Activated CD4-positive, alpha-beta memory T cell treated with anti-CD3 and anti-CD28 coated beads for 36 hours (primary cell): ENCODE measurements around the gene CALM3. TPM values are rescaled to one million over a fixed set of nuclear protein-coding genes. Genes with fewer than 3 reads are reported as not detected.
A peak's percentile ranks its signal among the peaks of the same experiment; 100 is the strongest.

ENCODE experiments used
- CTCF ChIA-PET: fragments of 350-600 bp; sonication (Branson Sonifier 250); formaldehyde crosslinking; loops from one replicate; lab custom pipeline; 2021; ENCODE audit warnings: antibody characterized with exemption, inconsistent platforms; lab: Charles Lee
- POLR2A ChIA-PET: fragments of 350-600 bp; sonication (Branson Sonifier 250); formaldehyde crosslinking; loops from one replicate; lab custom pipeline; 2021; ENCODE audit warnings: antibody characterized with exemption; lab: Charles Lee
- DNase-seq: peaks from one replicate; pipeline ENCODE4 v3.0.0-alpha.2; 2020
- H3K27ac Mint-ChIP-seq: one replicate; pipeline ENCODE4 v1.8.0; 2021; ENCODE audit warnings: mixed read lengths
- H3K27me3 Mint-ChIP-seq: one replicate; pipeline ENCODE4 v1.8.0; 2021; ENCODE audit warnings: mixed read lengths
- H3K36me3 Mint-ChIP-seq: one replicate; pipeline ENCODE4 v1.8.0; 2021; ENCODE audit warnings: mixed read lengths
- H3K4me1 Mint-ChIP-seq: one replicate; pipeline ENCODE4 v1.8.0; 2021; ENCODE audit warnings: low read depth, mixed read lengths
- H3K4me3 Mint-ChIP-seq: one replicate; pipeline ENCODE4 v1.8.0; 2021; ENCODE audit warnings: mild to moderate bottlenecking, mixed read lengths
- H3K9me3 Mint-ChIP-seq: one replicate; pipeline ENCODE4 v1.8.0; 2021; ENCODE audit warnings: mixed read lengths
- intact Hi-C: fragments of 100-400 bp; cut with micrococcal nuclease; formaldehyde crosslinking; loops from one replicate; pipeline ENCODE4 v1.15.1; 2023
- total RNA-seq, 2 experiments: library from RNA; stranded (reverse); gene quantifications; one replicate each; pipeline ENCODE4 v1.2.3, GENCODE V29; 2021

The CALM3 gene
- total RNA-seq, 2 experiments from 2014 or later: 410 to 425 TPM

DNA sequence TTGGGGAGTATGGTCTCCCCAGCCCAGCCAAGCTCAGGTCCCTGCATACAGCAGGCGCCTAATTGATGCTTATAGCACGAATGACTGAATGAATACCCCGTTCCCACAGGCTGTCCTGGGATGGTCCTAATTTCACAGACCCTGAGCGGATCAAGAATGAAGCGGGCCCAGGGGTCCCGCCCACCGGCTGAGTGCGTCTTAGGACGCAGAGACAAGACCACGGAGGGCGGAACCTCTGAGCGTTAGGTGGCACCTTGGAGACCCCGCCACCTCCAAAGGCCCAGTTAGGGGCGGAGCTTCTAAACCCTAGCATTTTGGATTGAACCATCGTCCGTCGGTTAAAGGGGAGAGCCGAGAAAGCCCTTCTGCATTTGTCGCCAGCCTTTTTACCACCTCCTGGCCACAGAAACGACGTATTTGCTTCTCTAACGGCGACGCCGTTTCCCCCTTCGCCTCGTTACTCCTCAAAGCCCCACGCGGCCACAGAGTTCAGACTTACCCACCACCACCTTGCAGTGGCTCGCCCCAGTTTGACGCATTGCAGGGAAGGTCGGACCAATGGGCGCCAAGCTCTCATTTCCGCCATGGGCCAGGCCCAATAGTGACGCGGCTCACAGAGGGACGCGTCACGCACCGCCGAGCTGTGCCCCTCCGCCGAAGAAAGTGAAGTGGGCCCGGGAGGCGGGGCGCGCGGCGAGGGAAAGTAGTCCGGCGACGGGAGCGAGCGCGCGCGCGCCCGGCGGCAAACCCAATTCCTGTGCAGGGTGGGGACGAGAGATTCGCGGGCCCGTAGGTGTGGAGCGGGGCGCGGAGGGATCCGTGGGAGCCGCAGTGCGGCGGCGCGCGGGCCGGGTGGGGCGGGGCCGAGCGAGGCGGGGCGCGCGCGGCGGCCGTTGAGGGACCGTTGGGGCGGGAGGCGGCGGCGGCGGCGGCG lies 479 bp upstream of the CALM3 start:
- POLR2A ChIA-PET: interaction anchor here (0.6 to 4.1 kb wide), 13 partner anchors 9 to 184 kb away, joined by 3 to 50 read pairs (median 4); partner anchors contain the start of genes DACT3 and FKRP
- peak overlapping the region; percentile 95 for H3K4me3 Mint-ChIP-seq
- peaks cover 18% of the 10 kb centered on the region for H3K36me3 Mint-ChIP-seq
- peak overlapping the region; percentile 100 for H3K27ac Mint-ChIP-seq
- CTCF ChIA-PET: interaction anchor here (0.6 to 4.2 kb wide), 12 partner anchors 11 to 253 kb away, joined by 3 to 40 read pairs (median 7); partner anchors contain the start of gene DACT3
- peak; percentile 97 for DNase-seq
- no peaks in the 10 kb centered on the region for H3K27me3 Mint-ChIP-seq
- peaks cover 10% of the 10 kb centered on the region for H3K9me3 Mint-ChIP-seq
- peaks cover 26% of the 10 kb centered on the region for H3K4me1 Mint-ChIP-seq
- intact Hi-C loops: loop anchor here (1.0 to 5.0 kb wide), 4 partner anchors 34 to 116 kb away; partner anchors contain the start of gene PRKD2

DNA sequence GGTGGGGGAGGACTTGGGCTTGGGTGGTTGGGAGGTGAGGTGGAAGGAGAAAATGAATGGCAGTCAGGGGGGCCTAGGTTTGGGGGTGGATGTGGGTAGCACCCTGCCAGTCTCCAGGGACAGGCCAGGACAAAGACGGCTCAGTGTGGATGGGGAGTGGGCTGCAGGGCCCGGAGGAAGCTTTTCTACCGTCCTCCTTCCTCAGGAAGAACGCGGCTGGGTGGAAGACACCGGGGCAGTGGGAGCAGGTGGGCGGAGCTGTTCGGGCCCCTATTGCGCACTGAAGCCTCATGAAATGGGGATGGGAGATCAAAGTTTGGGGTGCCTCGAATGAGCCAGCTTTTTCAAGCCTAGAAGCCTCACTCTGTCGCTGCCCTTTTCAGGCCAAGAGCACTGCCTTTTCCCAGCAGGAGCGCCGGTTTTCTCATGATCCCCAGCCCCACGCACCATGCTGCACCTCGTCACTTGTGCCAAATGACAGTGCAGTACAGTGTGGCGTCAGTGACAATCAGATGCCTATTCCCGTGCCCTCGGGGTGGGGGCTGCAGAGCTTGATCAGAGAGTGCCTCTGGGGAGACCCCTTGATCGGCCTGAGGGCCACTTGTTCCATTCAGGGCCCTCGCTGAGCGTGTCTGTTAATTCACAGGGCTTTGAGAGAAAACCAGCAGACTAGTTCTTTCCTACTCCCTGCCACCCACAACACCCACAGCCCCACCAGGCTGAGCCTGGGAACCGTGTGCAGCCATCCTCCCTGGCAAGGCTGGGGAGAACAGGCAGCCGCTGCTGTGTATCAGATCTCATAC lies 1.5 kb downstream of the CALM3 start:
- ChIA-PET CTCF (interaction anchor here (0.6 to 4.2 kb wide), 8 partner anchors 9 to 185 kb away, joined by 3 to 40 read pairs (median 6); partner anchors contain the start of gene DACT3), POLR2A (interaction anchor here (0.6 to 4.1 kb wide), 9 partner anchors 9 to 511 kb away, joined by 3 to 50 read pairs (median 5); partner anchors contain the start of genes DACT3, PTGIR, SLC1A5 and ZC3H4)
- peak; percentile 76 for DNase-seq
- Mint-ChIP-seq H3K4me3 (peak overlapping the region; percentile 95), H3K4me1 (peaks cover 31% of the 10 kb centered on the region), H3K27ac (peak overlapping the region; percentile 100), H3K27me3 (no peaks in the 10 kb centered on the region), H3K36me3 (peaks cover 31% of the 10 kb centered on the region), H3K9me3 (peaks cover 10% of the 10 kb centered on the region)
- intact Hi-C loops: loop anchor here (1.0 to 5.0 kb wide), 3 partner anchors 9 to 75 kb away; no protein-coding TSS in a partner anchor

DNA sequence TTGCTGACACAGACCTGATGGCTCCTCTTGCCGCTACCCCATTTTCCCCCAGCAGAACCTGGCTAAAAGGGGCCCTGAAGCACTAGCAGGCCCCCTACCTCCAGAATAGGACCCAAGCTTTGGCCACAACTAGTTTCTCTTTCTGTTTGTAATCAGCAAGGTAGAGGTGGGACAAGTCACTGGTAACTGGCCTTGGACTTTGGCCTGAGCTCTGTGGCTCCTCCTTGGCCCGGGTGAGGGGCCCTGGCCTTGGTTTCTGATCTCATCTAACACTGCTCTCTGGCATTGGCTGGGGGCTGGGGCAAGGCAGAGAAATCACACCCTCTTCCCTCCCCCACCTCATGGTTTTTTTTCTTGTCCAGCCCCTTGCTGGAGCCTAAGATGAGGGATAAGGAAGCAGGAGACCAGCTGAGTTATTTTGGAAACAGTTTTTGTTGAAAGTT lies 2.1 kb downstream of the CALM3 start:
- Mint-ChIP-seq H3K4me1 (peaks cover 34% of the 10 kb centered on the region), H3K9me3 (peaks cover 8% of the 10 kb centered on the region), H3K36me3 (peaks cover 37% of the 10 kb centered on the region), H3K27ac (peak overlapping the region; percentile 100), H3K4me3 (peak overlapping the region; percentile 95), H3K27me3 (no peaks in the 10 kb centered on the region)
- ChIA-PET POLR2A (interaction anchor here (1.2 to 4.1 kb wide), 5 partner anchors 8 to 58 kb away, joined by 3 to 50 read pairs (median 9); partner anchors contain the start of genes DACT3 and PTGIR), CTCF (interaction anchor here (0.6 to 4.2 kb wide), 5 partner anchors 11 to 151 kb away, joined by 3 to 40 read pairs (median 17); partner anchors contain the start of gene DACT3)
- DNase-seq: no peak
- intact Hi-C loops: loop anchor here (1.0 to 5.0 kb wide), 3 partner anchors 8 to 76 kb away; no protein-coding TSS in a partner anchor

DNA sequence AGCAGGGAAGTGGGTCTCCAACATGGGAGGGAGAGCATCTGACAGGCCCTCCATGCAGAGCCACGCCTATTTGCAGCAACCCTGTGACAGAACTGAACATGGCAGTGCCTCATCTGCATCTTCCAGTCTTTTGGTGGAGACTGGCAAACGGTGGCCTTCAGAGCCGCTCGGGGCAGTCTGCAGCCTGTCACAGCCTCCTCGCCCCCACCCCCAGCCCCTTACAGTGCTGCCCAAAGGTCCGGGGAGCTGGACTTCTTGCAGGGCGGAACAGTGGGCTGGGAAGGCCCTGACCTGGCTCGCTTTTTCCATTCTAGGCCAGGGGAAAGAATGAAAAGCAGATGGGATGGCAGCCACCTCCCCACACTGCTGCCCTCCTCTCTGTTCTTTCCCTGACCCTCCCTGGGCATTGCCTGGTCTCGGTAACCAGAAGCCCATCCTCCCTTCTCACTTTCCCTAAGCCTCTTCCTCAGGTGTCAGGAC lies 2.7 kb downstream of the CALM3 start:
- ChIA-PET CTCF (interaction anchor here (0.8 to 4.2 kb wide), 4 partner anchors 11 to 150 kb away, joined by 3 to 40 read pairs (median 27); partner anchors contain the start of gene DACT3), POLR2A (interaction anchor here (1.2 to 4.1 kb wide), 3 partner anchors 7 to 58 kb away, joined by 3 to 50 read pairs (median 9); partner anchors contain the start of genes DACT3 and PTGIR)
- DNase-seq: no peak
- Mint-ChIP-seq H3K9me3 (peaks cover 3% of the 10 kb centered on the region), H3K36me3 (peaks cover 39% of the 10 kb centered on the region), H3K4me3 (peak overlapping the region; percentile 95), H3K4me1 (peaks cover 35% of the 10 kb centered on the region), H3K27me3 (no peaks in the 10 kb centered on the region), H3K27ac (peak overlapping the region; percentile 100)
- intact Hi-C loops: loop anchor here (1.0 to 5.0 kb wide), 3 partner anchors 8 to 76 kb away; no protein-coding TSS in a partner anchor

DNA sequence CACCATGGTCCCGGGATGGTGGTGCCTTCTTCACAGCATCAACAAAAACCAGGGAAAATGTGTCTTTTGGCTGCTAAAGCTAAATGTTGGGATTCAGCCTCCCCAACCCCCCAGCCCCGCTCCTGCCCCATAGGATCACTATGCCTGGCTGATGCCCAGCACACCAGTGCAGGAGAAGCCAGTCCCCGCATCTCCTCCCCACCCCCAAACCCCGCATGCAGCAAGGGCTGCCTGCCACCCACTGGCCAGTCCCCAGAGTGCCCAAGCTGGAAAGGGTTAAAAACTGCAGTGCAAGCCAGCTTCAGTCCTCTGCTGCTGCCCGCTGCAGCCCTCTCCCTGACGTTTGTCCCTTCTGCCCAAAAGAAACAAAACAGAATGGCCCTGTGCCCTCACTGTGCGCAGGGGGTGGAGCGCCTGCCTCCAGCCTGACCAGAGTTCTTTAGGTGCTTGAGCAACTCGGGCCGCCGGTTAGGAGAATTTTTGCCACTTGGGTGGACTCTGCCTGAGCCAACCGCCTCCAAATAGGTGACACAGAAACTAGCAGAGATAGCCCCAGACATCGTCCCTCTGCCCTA lies 3.7 kb downstream of the CALM3 start:
- Mint-ChIP-seq H3K9me3 (no peaks in the 10 kb centered on the region), H3K27me3 (no peaks in the 10 kb centered on the region), H3K4me3 (no peak overlapping the region), H3K4me1 (peaks cover 36% of the 10 kb centered on the region), H3K36me3 (peaks cover 47% of the 10 kb centered on the region), H3K27ac (no peak overlapping the region)
- POLR2A ChIA-PET: interaction anchor here (1.0 kb wide), 1 partner anchor 14 kb away, joined by 4 read pairs; no protein-coding TSS in a partner anchor
- intact Hi-C loops: loop anchor here (5.0 kb wide), 1 partner anchor 78 kb away; no protein-coding TSS in a partner anchor
- DNase-seq: no peak
- CTCF ChIA-PET: interaction anchor here (1.0 to 2.3 kb wide), 3 partner anchors 10 to 124 kb away, joined by 3 to 21 read pairs (median 3); no protein-coding TSS in a partner anchor

DNA sequence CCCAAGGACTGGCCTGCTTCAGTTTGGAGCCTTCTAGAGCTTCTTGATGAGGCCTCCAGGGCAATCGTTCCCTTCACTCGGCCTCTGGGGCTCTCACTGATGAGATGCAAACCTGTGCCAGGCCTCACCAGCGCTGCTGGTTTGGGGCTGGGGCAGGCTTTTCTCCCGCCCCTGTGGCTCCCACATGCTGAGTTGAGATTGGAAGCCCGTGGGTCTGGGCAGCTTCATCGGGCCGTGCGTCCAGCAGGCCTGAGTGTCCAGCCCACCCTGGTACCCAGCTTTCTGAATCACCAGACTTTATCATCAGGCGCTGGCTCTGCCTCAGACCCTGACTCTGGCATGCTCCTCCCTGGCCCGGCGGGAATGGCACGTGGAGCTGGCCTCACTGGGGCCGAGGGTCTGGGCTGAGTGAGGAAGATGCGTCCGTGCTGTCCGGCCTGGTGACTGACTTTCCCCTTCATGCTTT lies 4.3 kb downstream of the CALM3 start:
- Mint-ChIP-seq H3K27me3 (no peaks in the 10 kb centered on the region), H3K4me3 (no peak overlapping the region), H3K4me1 (peaks cover 36% of the 10 kb centered on the region), H3K36me3 (peaks cover 50% of the 10 kb centered on the region), H3K27ac (no peak overlapping the region), H3K9me3 (no peaks in the 10 kb centered on the region)
- no peak for DNase-seq
- intact Hi-C loops: no loop called here
- ChIA-PET CTCF (interaction anchor here (1.0 to 2.3 kb wide), 4 partner anchors 9 to 123 kb away, joined by 3 to 21 read pairs (median 10); no protein-coding TSS in a partner anchor), POLR2A (interaction anchor here (1.0 to 1.2 kb wide), 2 partner anchors 13 to 14 kb away, joined by 3 to 4 read pairs; no protein-coding TSS in a partner anchor)

DNA sequence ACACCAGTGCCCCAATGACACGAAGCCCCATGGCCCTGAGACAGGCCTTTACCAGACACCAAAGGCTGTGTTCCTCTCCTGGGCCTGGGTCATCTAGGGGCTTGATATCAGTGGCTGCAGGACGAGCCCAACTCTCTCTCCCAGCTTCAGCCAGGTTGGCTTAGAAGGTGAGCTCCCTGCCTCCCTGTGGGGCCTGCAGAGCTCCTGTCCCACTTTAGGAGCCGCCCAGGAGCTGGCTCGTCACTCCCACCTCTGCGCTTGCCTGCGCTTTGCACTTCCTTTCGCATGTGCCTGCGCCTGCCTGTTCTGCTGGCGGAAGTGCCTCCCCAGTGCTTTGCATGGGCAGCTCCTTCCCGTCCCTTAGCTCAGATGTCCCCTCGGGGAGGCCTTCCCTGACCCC lies 4.9 kb downstream of the CALM3 start:
- no peak for DNase-seq

DNA sequence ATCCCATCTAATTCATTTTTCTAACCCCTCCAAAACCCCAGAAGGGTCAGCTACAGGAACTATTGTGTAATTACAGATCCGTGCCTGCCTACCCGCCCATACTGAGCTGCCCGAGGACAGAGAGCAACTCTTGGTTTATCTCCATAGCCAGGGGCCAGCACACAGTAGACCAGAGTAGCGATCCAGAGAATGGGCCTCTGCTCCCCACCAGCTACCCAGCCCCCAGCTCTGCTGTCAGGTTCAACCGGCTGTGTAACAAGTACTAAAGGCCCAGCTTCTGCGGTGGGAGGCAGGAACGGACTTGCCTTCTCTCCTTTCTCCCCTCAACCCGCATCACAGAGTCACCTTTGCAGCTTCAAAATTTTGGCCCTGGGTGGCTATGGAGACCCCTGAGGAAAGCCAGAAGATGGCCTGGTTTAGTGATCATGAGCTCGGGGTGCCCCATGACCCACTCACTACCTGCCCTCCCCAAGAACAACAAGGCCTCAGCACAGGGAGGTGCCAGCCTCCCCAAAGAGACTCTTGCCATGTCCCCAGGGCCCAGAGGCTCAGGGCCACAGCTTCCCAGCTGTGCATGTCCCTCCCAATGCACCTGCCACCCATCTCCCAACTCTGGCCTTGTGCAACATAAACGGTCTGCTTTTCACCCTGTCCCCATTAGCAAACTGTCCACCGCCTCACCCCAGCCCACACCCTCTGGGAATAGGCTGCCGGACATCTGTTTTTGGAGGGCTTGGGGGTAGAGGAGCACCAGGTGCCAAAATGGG lies 5.7 kb downstream of the CALM3 start:
- Mint-ChIP-seq H3K27ac (no peak overlapping the region), H3K9me3 (no peaks in the 10 kb centered on the region), H3K4me1 (peaks cover 51% of the 10 kb centered on the region), H3K4me3 (no peak overlapping the region), H3K27me3 (no peaks in the 10 kb centered on the region), H3K36me3 (peaks cover 54% of the 10 kb centered on the region)
- ChIA-PET CTCF (interaction anchor here (1.5 to 1.9 kb wide), 3 partner anchors 10 to 91 kb away, joined by 4 to 18 read pairs (median 4); no protein-coding TSS in a partner anchor), POLR2A (interaction anchor here (0.7 to 1.2 kb wide), 3 partner anchors 13 to 108 kb away, joined by 3 to 5 read pairs (median 3); no protein-coding TSS in a partner anchor)
- intact Hi-C loops: no loop called here
- no peak for DNase-seq

More for the DNA sequence above, 4.9 kb downstream of the CALM3 start:
- ChIA-PET CTCF (interaction anchor here (1.1 to 2.3 kb wide), 4 partner anchors 9 to 56 kb away, joined by 3 to 21 read pairs (median 11); no protein-coding TSS in a partner anchor), POLR2A (interaction anchor here (1.2 kb wide), 1 partner anchor 14 kb away, joined by 3 read pairs; no protein-coding TSS in a partner anchor)
- Mint-ChIP-seq H3K4me3 (no peak overlapping the region), H3K27ac (no peak overlapping the region), H3K9me3 (no peaks in the 10 kb centered on the region), H3K36me3 (peaks cover 52% of the 10 kb centered on the region), H3K4me1 (peaks cover 42% of the 10 kb centered on the region), H3K27me3 (no peaks in the 10 kb centered on the region)
- intact Hi-C loops: no loop called here

DNA sequence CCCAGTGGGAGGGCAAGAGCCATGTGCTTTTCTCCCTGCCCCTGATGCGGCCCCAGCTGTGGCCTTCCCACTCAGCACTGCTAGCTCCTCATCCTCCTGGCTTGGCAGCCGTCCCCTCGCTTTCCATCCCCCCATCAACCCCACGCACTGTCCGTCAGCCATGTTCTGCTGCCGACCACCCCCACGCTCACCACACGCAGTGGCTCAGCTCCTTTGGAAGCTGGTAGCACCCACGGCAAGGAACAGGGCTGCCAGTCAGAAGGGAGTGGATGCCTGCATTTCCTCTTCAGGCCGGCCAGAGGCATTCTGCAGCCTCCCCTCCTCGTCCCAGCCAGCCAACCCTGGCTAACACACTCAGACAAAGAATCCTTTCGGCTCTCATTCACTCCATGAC lies 6.3 kb downstream of the CALM3 start:
- ChIA-PET CTCF (interaction anchor here (1.5 to 1.9 kb wide), 3 partner anchors 9 to 92 kb away, joined by 4 to 18 read pairs (median 4); no protein-coding TSS in a partner anchor), POLR2A (interaction anchor here (0.7 to 1.2 kb wide), 2 partner anchors 51 to 107 kb away, joined by 3 to 5 read pairs; no protein-coding TSS in a partner anchor)
- Mint-ChIP-seq H3K27me3 (no peaks in the 10 kb centered on the region), H3K9me3 (no peaks in the 10 kb centered on the region), H3K4me1 (peaks cover 57% of the 10 kb centered on the region), H3K4me3 (no peak overlapping the region), H3K27ac (no peak overlapping the region), H3K36me3 (peaks cover 49% of the 10 kb centered on the region)
- DNase-seq: no peak
- intact Hi-C loops: no loop called here
